GM21528 (cell line): ENCODE results near the gene ACVR1B.

Experiments
- ATAC-seq: cut with Tn5 transposase; IDR thresholded peaks from one replicate; pipeline ENCODE4 v1.9.1; 2021; ENCODE audit warnings: mild to moderate bottlenecking, moderate library complexity; ENCODE audit not compliant: unreplicated experiment, low FRiP score

Gene ACVR1B

GRCh38 chr12:51917041-51917590, 34.4 kb upstream of the ACVR1B start:
- no peak for ATAC-seq

GRCh38 chr12:51917746-51918453, 33.6 kb upstream of the ACVR1B start:
- ATAC-seq = no peak

GRCh38 chr12:51920046-51920445, 31.5 kb upstream of the ACVR1B start:
- ATAC-seq = no peak

GRCh38 chr12:51921017-51921725, 30.3 kb upstream of the ACVR1B start:
- no peak for ATAC-seq

- no peak for ATAC-seq
These were observed 29.4 kb upstream of the ACVR1B start for GRCh38 chr12:51922146-51922545.

GRCh38 chr12:51922762-51923505, 28.6 kb upstream of the ACVR1B start:
- no peak for ATAC-seq

GRCh38 chr12:51923506-51924365, 27.8 kb upstream of the ACVR1B start:
- no peak for ATAC-seq

GRCh38 chr12:51924551-51925319, 26.8 kb upstream of the ACVR1B start:
- ATAC-seq = no peak

- no peak for ATAC-seq
These were observed 26.0 kb upstream of the ACVR1B start for GRCh38 chr12:51925346-51926063.

GRCh38 chr12:51926064-51926632, 25.4 kb upstream of the ACVR1B start:
- ATAC-seq = no peak

GRCh38 chr12:51926718-51927117, 24.8 kb upstream of the ACVR1B start:
- no peak for ATAC-seq

- ATAC-seq = no peak
These were observed 19.1 kb upstream of the ACVR1B start for GRCh38 chr12:51932218-51933076.

- no peak for ATAC-seq
These were observed 17.4 kb upstream of the ACVR1B start for GRCh38 chr12:51934080-51934479.

GRCh38 chr12:51937926-51938325, 13.6 kb upstream of the ACVR1B start:
- ATAC-seq = no peak

GRCh38 chr12:51938726-51939125, 12.8 kb upstream of the ACVR1B start:
- ATAC-seq = no peak

- no peak for ATAC-seq
These were observed 10.4 kb upstream of the ACVR1B start for GRCh38 chr12:51941011-51941581.

- no peak for ATAC-seq
These were observed 9.9 kb upstream of the ACVR1B start for GRCh38 chr12:51941604-51942003.
